NCI-H524 treated with DMSO at 0.1 percent for 48 hours (cell line): Measurements from ENCODE around the gene KRTAP12-4.
"Not testable (repeated sequence)": the region's sequence is repeated elsewhere in the genome, so short reads cannot be mapped to it uniquely, and the experiment has no call there.

Source experiments
- DNase-seq: peaks from one replicate; lab custom pipeline; 2025; lab: John Stamatoyannopoulos, UW

KRTAP12-4 gene

DNA sequence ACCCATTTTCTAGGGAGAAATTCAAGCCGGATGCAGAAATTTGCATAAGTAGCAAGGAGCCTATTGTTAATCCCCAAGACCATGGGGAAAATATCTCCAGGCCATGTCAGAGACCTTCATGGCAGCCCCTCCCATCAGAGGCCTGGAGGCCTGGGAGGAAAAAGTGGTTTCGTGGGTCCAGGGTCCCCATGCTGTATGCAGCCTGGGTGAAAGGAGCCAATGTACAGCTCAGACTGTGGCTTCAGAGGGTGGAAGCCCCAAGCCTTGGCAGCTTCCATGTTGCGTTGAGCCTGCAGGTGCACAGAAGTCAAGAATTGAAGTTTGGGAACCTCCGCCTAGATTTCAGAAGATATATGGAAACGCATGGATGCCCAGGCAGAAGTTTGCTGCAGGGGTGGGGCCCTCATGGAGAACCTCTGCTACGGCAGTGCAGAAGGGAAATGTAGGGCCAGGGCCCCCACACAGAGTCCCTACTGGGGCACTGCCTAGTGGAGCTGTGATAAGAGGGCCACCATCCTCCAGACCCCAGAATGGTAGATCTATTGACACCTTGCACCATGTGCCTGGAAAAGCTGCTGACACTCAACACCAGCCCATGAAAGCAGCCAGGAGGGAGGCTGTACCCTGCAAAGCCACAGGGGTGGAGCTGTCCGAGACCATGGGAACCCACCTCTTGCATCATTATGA is 44.2 kb downstream of the KRTAP12-4 start:
- DNase-seq, result not testable (repeated sequence)

DNA sequence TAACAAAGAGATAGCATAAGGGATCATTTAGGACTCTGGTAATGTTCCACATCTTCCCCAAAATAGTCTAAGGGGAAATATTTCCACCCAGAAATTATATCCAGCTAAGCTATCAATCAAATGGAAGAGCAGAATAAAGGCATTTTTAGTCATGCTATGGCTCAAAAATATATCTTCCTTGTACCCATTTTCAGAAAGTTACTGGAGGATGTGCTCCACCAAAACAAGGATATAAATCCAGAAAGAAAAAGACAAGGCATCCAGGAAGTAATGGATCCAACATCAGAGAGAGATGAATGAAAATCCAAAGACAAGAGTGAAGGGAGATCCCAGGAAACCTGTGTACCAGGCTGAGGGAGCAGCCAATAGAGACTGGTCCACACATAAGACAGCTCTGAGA is 45.3 kb downstream of the KRTAP12-4 start:
- DNase-seq, result no peak

DNA sequence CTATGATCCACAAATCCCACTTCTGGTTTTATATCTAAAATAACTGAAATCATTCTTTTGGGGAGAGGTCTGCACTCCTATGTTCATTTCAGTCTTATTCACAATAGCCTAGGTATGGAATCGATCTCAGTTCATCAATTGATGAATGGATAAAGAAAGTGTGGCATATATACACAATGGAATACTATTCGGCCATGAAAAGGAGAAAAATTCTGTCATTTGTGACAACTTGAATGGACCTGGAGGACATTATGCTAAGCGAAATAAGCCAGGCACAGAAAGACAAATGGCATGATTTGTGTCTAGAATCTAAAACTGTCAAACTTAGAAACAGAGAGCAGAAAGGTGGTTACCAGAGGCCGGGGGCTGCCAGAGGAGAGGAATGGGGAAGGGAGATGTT is 48.0 kb downstream of the KRTAP12-4 start:
- DNase-seq, result no peak
